ENCODE results near the gene GPBP1L1. TPM values are rescaled to one million over a fixed set of nuclear protein-coding genes. Genes with fewer than 3 reads are reported as not detected.

Gene GPBP1L1
- total and polyA plus RNA-seq, 7 donors, result 77.5 to 142 (median 109) TPM

DNA sequence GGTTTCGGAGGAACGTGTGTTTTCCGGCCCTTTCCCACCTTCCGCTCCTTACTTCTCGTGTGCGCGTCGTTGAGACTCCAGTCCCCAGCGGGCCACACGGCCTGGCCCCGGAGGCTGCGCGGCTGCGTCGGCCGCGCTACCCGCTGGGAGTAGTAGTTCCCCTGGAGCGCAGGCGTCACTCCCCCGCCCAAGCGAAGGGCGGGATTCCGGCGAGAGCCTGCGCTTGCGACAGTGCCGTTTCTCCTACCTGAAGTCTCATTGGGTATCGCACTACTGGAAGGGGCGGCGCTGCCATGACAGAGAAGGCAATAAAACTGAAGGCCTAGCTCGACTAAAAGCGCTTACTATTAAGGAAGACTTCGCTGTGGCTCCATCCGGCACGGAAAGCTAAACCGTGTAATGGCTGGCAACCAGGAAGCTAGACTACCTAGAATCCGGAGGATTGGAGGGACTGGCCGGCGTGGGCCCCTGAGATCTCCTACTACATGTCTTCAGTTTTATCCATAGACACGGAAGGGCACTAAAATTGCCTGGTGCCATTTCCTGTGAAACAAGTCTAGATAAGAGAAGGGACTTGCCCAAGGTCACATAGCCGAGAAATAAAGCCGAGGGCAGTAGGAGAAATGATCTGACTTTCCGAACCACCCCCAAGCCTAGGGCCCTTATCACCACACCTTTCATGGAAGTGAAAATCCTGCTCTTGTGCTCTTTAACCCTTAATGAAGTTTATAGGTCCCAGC is 851 bp upstream of the GPBP1L1 start:
- DNase-seq, result peak; percentile 99
- Histone ChIP-seq H3K27ac (peak overlapping the region; percentile 97 to 99 (median 98)), H3K27me3 (no peaks in the 10 kb centered on the region), H3K9me3 (no peaks in the 10 kb centered on the region), H3K4me3 (peak overlapping the region; percentile 63 to 96 (median 81)), H3K36me3 (peaks cover 0 to 14% (median 0%) of the 10 kb centered on the region in 4 donors), H3K4me1 (peaks cover 0 to 54% (median 42%) of the 10 kb centered on the region in 4 donors)
- WGBS, 2 donors, result 0 to 1% methylated on average over 44 of the region's 44 CpGs
- intact Hi-C loops (cut with DNase I), result loop anchor here (2.0 to 10.0 kb wide), 5 partner anchors 65 to 675 kb away; partner anchors contain the start of genes CCDC163, HECTD3, IPP and MMACHC
- peak; percentile 75 to 82 for TF ChIP-seq POLR2A (IDR thresholded peaks at IDR 0.05)
- TF ChIP-seq POLR2AphosphoS5 (IDR thresholded peaks at IDR 0.05), result peak; percentile 83 to 95 (median 94)
- TF ChIP-seq, protein P1, sequence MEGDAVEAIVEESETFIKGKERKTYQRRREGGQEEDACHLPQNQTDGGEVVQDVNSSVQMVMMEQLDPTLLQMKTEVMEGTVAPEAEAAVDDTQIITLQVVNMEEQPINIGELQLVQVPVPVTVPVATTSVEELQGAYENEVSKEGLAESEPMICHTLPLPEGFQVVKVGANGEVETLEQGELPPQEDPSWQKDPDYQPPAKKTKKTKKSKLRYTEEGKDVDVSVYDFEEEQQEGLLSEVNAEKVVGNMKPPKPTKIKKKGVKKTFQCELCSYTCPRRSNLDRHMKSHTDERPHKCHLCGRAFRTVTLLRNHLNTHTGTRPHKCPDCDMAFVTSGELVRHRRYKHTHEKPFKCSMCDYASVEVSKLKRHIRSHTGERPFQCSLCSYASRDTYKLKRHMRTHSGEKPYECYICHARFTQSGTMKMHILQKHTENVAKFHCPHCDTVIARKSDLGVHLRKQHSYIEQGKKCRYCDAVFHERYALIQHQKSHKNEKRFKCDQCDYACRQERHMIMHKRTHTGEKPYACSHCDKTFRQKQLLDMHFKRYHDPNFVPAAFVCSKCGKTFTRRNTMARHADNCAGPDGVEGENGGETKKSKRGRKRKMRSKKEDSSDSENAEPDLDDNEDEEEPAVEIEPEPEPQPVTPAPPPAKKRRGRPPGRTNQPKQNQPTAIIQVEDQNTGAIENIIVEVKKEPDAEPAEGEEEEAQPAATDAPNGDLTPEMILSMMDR (IDR thresholded peaks at IDR 0.05), result no peak
- no peak for TF ChIP-seq EP300 (IDR thresholded peaks at IDR 0.05)

GRCh38 chr1:45686015-45686287 is 382 bp downstream of the GPBP1L1 start:
- peak; percentile 79 for DNase-seq
- intact Hi-C loops (cut with DNase I), result loop anchor here (2.0 to 10.0 kb wide), 5 partner anchors 66 to 674 kb away; partner anchors contain the start of genes CCDC163, HECTD3, IPP and MMACHC

DNA sequence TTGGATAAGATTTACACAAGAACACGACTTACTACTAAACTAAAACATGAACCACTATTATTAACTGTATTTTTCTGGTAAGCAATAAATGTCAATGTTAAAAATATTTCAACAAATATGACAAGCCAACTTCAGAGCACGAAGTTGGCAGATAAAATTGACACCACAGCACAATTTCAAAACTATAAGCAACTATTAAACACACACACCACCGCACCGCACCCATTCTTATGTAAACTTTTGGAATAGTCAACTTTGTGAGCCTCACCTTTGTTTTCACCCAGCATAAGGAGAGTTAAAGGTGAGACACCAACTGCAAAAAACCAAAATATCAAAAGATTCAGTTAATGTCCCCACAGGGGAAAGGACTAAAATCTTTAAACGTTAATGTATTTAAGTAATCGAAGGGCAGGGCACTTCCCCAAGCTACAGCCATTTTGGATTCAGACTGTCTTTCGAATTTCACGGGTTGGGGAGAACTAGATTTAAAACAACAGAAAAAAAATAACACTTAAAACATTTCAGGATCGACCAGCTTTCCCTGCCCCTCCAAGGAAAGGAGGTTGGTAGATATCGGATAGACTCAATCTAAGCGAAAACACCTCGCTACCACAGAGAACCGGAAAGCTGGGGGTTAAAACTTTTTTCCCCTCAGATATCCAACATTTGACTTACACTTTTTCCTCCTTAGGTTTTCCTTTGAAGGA is 872 bp downstream of the GPBP1L1 start:
- 0% methylated on average over 13 of the region's 13 CpGs for WGBS, 2 donors
- Histone ChIP-seq H3K9me3 (no peaks in the 10 kb centered on the region), H3K27me3 (no peaks in the 10 kb centered on the region), H3K27ac (peak overlapping the region; percentile 97 to 99 (median 98)), H3K4me3 (peak overlapping the region; percentile 63 to 96 (median 81)), H3K36me3 (no peaks in the 10 kb centered on the region), H3K4me1 (peaks cover 0 to 71% (median 58%) of the 10 kb centered on the region in 4 donors)
- no peak for DNase-seq
- intact Hi-C loops (cut with DNase I), result loop anchor here (2.0 to 10.0 kb wide), 6 partner anchors 67 to 673 kb away; partner anchors contain the start of genes CCDC163, HECTD3, IPP and MMACHC
- no peak for TF ChIP-seq EP300 (IDR thresholded peaks at IDR 0.05)
- no peak for TF ChIP-seq POLR2AphosphoS5 (IDR thresholded peaks at IDR 0.05)
- TF ChIP-seq, protein P1 (IDR thresholded peaks at IDR 0.05), result no peak
- TF ChIP-seq POLR2A (IDR thresholded peaks at IDR 0.05), result no peak

More at GRCh38 chr1:45686015-45686287, 382 bp downstream of the GPBP1L1 start:
- peak overlapping the region; percentile 63 to 96 (median 81) for H3K4me3 ChIP-seq
- H3K27ac ChIP-seq, result peak overlapping the region; percentile 97 to 99 (median 98)
- peaks cover 0 to 66% (median 53%) of the 10 kb centered on the region in 4 donors for H3K4me1 ChIP-seq
- no peaks in the 10 kb centered on the region for H3K9me3 ChIP-seq
- 0 to 1% methylated on average over 27 of the region's 27 CpGs for WGBS, 2 donors
- H3K36me3 ChIP-seq, result peaks cover 0 to 2% (median 0%) of the 10 kb centered on the region in 4 donors
- H3K27me3 ChIP-seq, result no peaks in the 10 kb centered on the region
- TF ChIP-seq POLR2A (IDR thresholded peaks at IDR 0.05), result no peak
- TF ChIP-seq, protein P1 (IDR thresholded peaks at IDR 0.05), result no peak
- no peak for TF ChIP-seq EP300 (IDR thresholded peaks at IDR 0.05)
- TF ChIP-seq POLR2AphosphoS5 (IDR thresholded peaks at IDR 0.05), result no peak

DNA sequence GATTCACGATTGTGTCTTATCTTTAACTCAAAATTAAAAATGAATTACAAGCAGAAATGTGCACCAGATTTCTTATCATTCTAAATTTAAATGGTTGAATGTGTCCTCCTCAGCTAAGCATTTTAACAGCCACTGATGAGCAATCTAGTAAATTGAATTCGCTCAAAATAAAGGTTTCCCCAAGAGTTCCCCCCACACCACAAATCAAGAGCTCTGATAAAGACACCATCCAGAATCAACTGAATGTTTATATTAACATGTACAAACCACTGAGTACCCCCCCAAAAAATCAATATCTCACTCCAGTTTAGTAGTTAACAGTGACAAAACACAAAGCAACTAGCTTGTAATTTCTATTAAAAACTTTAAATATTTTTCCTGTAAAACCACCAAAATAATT is 1.9 kb downstream of the GPBP1L1 start:
- H3K4me1 ChIP-seq, result peaks cover 0 to 75% (median 66%) of the 10 kb centered on the region in 4 donors
- H3K4me3 ChIP-seq, result peak overlapping the region in 2 of 4 donors; percentile 77 to 96
- H3K27ac ChIP-seq, result no peak overlapping the region
- no peaks in the 10 kb centered on the region for H3K27me3 ChIP-seq
- no peaks in the 10 kb centered on the region for H3K9me3 ChIP-seq
- TF ChIP-seq, protein P1 (IDR thresholded peaks at IDR 0.05), result no peak
- no peak for TF ChIP-seq POLR2A (IDR thresholded peaks at IDR 0.05)
- no peak for TF ChIP-seq EP300 (IDR thresholded peaks at IDR 0.05)
- TF ChIP-seq POLR2AphosphoS5 (IDR thresholded peaks at IDR 0.05), result no peak
- DNase-seq, result no peak
- H3K36me3 ChIP-seq, result no peaks in the 10 kb centered on the region
- WGBS, 2 donors, result 8 to 35% methylated on average over 2 of the region's 2 CpGs
- intact Hi-C loops (cut with DNase I), result loop anchor here (2.0 to 10.0 kb wide), 2 partner anchors 100 to 180 kb away; partner anchors contain the start of genes CCDC163, MMACHC and NASP
